ENCODE measurements around the gene MED1.
"Not testable (repeated sequence)": the region's sequence is repeated elsewhere in the genome, so short reads cannot be mapped to it uniquely, and the experiment has no call there.

Gene MED1

GRCh38 chr17:39393736-39394135 is 57.3 kb downstream of the MED1 start:
- no peaks in the 10 kb centered on the region for H3K36me3 ChIP-seq (ENCODE audit: insufficient read depth, low read length)
- H3K27me3 ChIP-seq (ENCODE audit: control insufficient read depth in 1 of 2, insufficient read depth in 2 of 2, low read length in 2 of 2), result no peaks in the 10 kb centered on the region
- no peaks in the 10 kb centered on the region for H3K4me1 ChIP-seq (ENCODE audit: insufficient read depth, low read length)
- H3K9me3 ChIP-seq (ENCODE audit: low read length), result no peaks in the 10 kb centered on the region
- no peak overlapping the region for H3K9ac ChIP-seq (ENCODE audit: low read length)
- H3K4me3 ChIP-seq (ENCODE audit: low read depth in 1 of 2, low read length in 2 of 2), result no peak overlapping the region
- no peak overlapping the region for H3K27ac ChIP-seq (ENCODE audit: low read depth, low read length)

- Histone ChIP-seq H3K9me3 (ENCODE audit: low read length) (no peaks in the 10 kb centered on the region), H3K36me3 (ENCODE audit: insufficient read depth, low read length) (no peaks in the 10 kb centered on the region), H3K4me3 (ENCODE audit: low read depth in 1 of 2, low read length in 2 of 2) (no peak overlapping the region), H3K27me3 (ENCODE audit: control insufficient read depth in 1 of 2, insufficient read depth in 2 of 2, low read length in 2 of 2) (no peaks in the 10 kb centered on the region), H3K27ac (ENCODE audit: low read depth, low read length) (no peak overlapping the region), H3K4me1 (ENCODE audit: insufficient read depth, low read length) (no peaks in the 10 kb centered on the region), H3K9ac (ENCODE audit: low read length) (no peak overlapping the region)
Measured at GRCh38 chr17:39391448-39391847, 59.6 kb downstream of the MED1 start.

GRCh38 chr17:39385040-39385439 is 66.0 kb downstream of the MED1 start:
- no peak overlapping the region for H3K4me3 ChIP-seq (ENCODE audit: low read depth in 1 of 2, low read length in 2 of 2)
- H3K27ac ChIP-seq (ENCODE audit: low read depth, low read length), result no peak overlapping the region
- no peaks in the 10 kb centered on the region for H3K9me3 ChIP-seq (ENCODE audit: low read length)
- H3K27me3 ChIP-seq (ENCODE audit: control insufficient read depth in 1 of 2, insufficient read depth in 2 of 2, low read length in 2 of 2), result no peaks in the 10 kb centered on the region
- H3K4me1 ChIP-seq (ENCODE audit: insufficient read depth, low read length), result peaks cover 6% of the 10 kb centered on the region
- no peak overlapping the region for H3K9ac ChIP-seq (ENCODE audit: low read length)
- H3K36me3 ChIP-seq (ENCODE audit: insufficient read depth, low read length), result no peaks in the 10 kb centered on the region

- no peaks in the 10 kb centered on the region for H3K36me3 ChIP-seq (ENCODE audit: insufficient read depth, low read length)
- H3K9me3 ChIP-seq (ENCODE audit: low read length), result no peaks in the 10 kb centered on the region
- H3K4me3 ChIP-seq (ENCODE audit: low read depth in 1 of 2, low read length in 2 of 2), result no peak overlapping the region
- no peak overlapping the region for H3K9ac ChIP-seq (ENCODE audit: low read length)
- H3K4me1 ChIP-seq (ENCODE audit: insufficient read depth, low read length), result peaks cover 8% of the 10 kb centered on the region
- no peak overlapping the region for H3K27ac ChIP-seq (ENCODE audit: low read depth, low read length)
- H3K27me3 ChIP-seq (ENCODE audit: control insufficient read depth in 1 of 2, insufficient read depth in 2 of 2, low read length in 2 of 2), result no peaks in the 10 kb centered on the region
Measured at GRCh38 chr17:39380144-39380543, 70.9 kb downstream of the MED1 start.

GRCh38 chr17:39376434-39376833 is 74.6 kb downstream of the MED1 start:
- no peaks in the 10 kb centered on the region for H3K36me3 ChIP-seq (ENCODE audit: insufficient read depth, low read length)
- no peak overlapping the region for H3K9ac ChIP-seq (ENCODE audit: low read length)
- peaks cover 12% of the 10 kb centered on the region for H3K4me1 ChIP-seq (ENCODE audit: insufficient read depth, low read length)
- no peaks in the 10 kb centered on the region for H3K9me3 ChIP-seq (ENCODE audit: low read length)
- H3K4me3 ChIP-seq (ENCODE audit: low read depth in 1 of 2, low read length in 2 of 2), result no peak overlapping the region
- H3K27me3 ChIP-seq (ENCODE audit: control insufficient read depth in 1 of 2, insufficient read depth in 2 of 2, low read length in 2 of 2), result no peaks in the 10 kb centered on the region
- H3K27ac ChIP-seq (ENCODE audit: low read depth, low read length), result no peak overlapping the region

- H3K36me3 ChIP-seq (ENCODE audit: insufficient read depth, low read length); H3K4me3 ChIP-seq (ENCODE audit: low read depth in 1 of 2, low read length in 2 of 2): not testable (repeated sequence)
- H3K4me1 ChIP-seq (ENCODE audit: insufficient read depth, low read length), result peaks cover 16% of the 10 kb centered on the region
Measured at GRCh38 chr17:39367805-39368204, 83.3 kb downstream of the MED1 start.

GRCh38 chr17:39365872-39366271 is 85.2 kb downstream of the MED1 start:
- H3K4me3 ChIP-seq (ENCODE audit: low read depth in 1 of 2, low read length in 2 of 2), result no peak overlapping the region
- no peaks in the 10 kb centered on the region for H3K36me3 ChIP-seq (ENCODE audit: insufficient read depth, low read length)
- no peaks in the 10 kb centered on the region for H3K27me3 ChIP-seq (ENCODE audit: control insufficient read depth in 1 of 2, insufficient read depth in 2 of 2, low read length in 2 of 2)
- no peaks in the 10 kb centered on the region for H3K9me3 ChIP-seq (ENCODE audit: low read length)
- peak overlapping the region; percentile 19 for H3K9ac ChIP-seq (ENCODE audit: low read length)
- H3K4me1 ChIP-seq (ENCODE audit: insufficient read depth, low read length), result peaks cover 18% of the 10 kb centered on the region
- H3K27ac ChIP-seq (ENCODE audit: low read depth, low read length), result no peak overlapping the region

More at GRCh38 chr17:39367805-39368204, 83.3 kb downstream of the MED1 start:
- not testable (repeated sequence) for H3K9me3 ChIP-seq (ENCODE audit: low read length); H3K9ac ChIP-seq (ENCODE audit: low read length); H3K27me3 ChIP-seq (ENCODE audit: control insufficient read depth in 1 of 2, insufficient read depth in 2 of 2, low read length in 2 of 2); H3K27ac ChIP-seq (ENCODE audit: low read depth, low read length)

- Histone ChIP-seq H3K27me3 (ENCODE audit: control insufficient read depth in 1 of 2, insufficient read depth in 2 of 2, low read length in 2 of 2) (no peaks in the 10 kb centered on the region), H3K36me3 (ENCODE audit: insufficient read depth, low read length) (no peaks in the 10 kb centered on the region), H3K9me3 (ENCODE audit: low read length) (no peaks in the 10 kb centered on the region), H3K27ac (ENCODE audit: low read depth, low read length) (no peak overlapping the region), H3K4me3 (ENCODE audit: low read depth in 1 of 2, low read length in 2 of 2) (no peak overlapping the region), H3K9ac (ENCODE audit: low read length) (peak overlapping the region; percentile 19), H3K4me1 (ENCODE audit: insufficient read depth, low read length) (peaks cover 22% of the 10 kb centered on the region)
Measured at GRCh38 chr17:39365242-39365641, 85.8 kb downstream of the MED1 start.

GRCh38 chr17:39364236-39365025 is 86.6 kb downstream of the MED1 start:
- Histone ChIP-seq H3K9ac (ENCODE audit: low read length) (no peak overlapping the region), H3K36me3 (ENCODE audit: insufficient read depth, low read length) (no peaks in the 10 kb centered on the region), H3K27ac (ENCODE audit: low read depth, low read length) (no peak overlapping the region), H3K27me3 (ENCODE audit: control insufficient read depth in 1 of 2, insufficient read depth in 2 of 2, low read length in 2 of 2) (no peaks in the 10 kb centered on the region), H3K9me3 (ENCODE audit: low read length) (no peaks in the 10 kb centered on the region), H3K4me1 (ENCODE audit: insufficient read depth, low read length) (peaks cover 22% of the 10 kb centered on the region), H3K4me3 (ENCODE audit: low read depth in 1 of 2, low read length in 2 of 2) (no peak overlapping the region)

GRCh38 chr17:39361064-39361463 is 90.0 kb downstream of the MED1 start:
- Histone ChIP-seq H3K9me3 (ENCODE audit: low read length) (no peaks in the 10 kb centered on the region), H3K27me3 (ENCODE audit: control insufficient read depth in 1 of 2, insufficient read depth in 2 of 2, low read length in 2 of 2) (no peaks in the 10 kb centered on the region), H3K36me3 (ENCODE audit: insufficient read depth, low read length) (no peaks in the 10 kb centered on the region), H3K4me3 (ENCODE audit: low read depth in 1 of 2, low read length in 2 of 2) (no peak overlapping the region), H3K9ac (ENCODE audit: low read length) (no peak overlapping the region), H3K27ac (ENCODE audit: low read depth, low read length) (no peak overlapping the region), H3K4me1 (ENCODE audit: insufficient read depth, low read length) (peaks cover 17% of the 10 kb centered on the region)

- H3K27ac ChIP-seq (ENCODE audit: low read depth, low read length), result no peak overlapping the region
- no peaks in the 10 kb centered on the region for H3K36me3 ChIP-seq (ENCODE audit: insufficient read depth, low read length)
- H3K9me3 ChIP-seq (ENCODE audit: low read length), result no peaks in the 10 kb centered on the region
- no peaks in the 10 kb centered on the region for H3K27me3 ChIP-seq (ENCODE audit: control insufficient read depth in 1 of 2, insufficient read depth in 2 of 2, low read length in 2 of 2)
- peaks cover 12% of the 10 kb centered on the region for H3K4me1 ChIP-seq (ENCODE audit: insufficient read depth, low read length)
- no peak overlapping the region for H3K9ac ChIP-seq (ENCODE audit: low read length)
- H3K4me3 ChIP-seq (ENCODE audit: low read depth in 1 of 2, low read length in 2 of 2), result no peak overlapping the region
Measured at GRCh38 chr17:39360537-39360936, 90.5 kb downstream of the MED1 start.

GRCh38 chr17:39359994-39360393 is 91.1 kb downstream of the MED1 start:
- no peaks in the 10 kb centered on the region for H3K9me3 ChIP-seq (ENCODE audit: low read length)
- no peaks in the 10 kb centered on the region for H3K27me3 ChIP-seq (ENCODE audit: control insufficient read depth in 1 of 2, insufficient read depth in 2 of 2, low read length in 2 of 2)
- peaks cover 7% of the 10 kb centered on the region for H3K4me1 ChIP-seq (ENCODE audit: insufficient read depth, low read length)
- no peaks in the 10 kb centered on the region for H3K36me3 ChIP-seq (ENCODE audit: insufficient read depth, low read length)
- H3K4me3 ChIP-seq (ENCODE audit: low read depth in 1 of 2, low read length in 2 of 2), result no peak overlapping the region
- H3K27ac ChIP-seq (ENCODE audit: low read depth, low read length), result no peak overlapping the region
- H3K9ac ChIP-seq (ENCODE audit: low read length), result no peak overlapping the region

Data from muscle layer of colon (tissue), 2 donors.